Hematopoietic multipotent progenitor cell treated with erythropoietin and hydrocortisone succinate and interleukin-3 and kit ligand, for 6 days (in vitro differentiated cells): ENCODE results near the gene SLC49A4.

Experiments
- DNase-seq: peaks from one replicate; pipeline ENCODE4 v3.0.0-alpha.2; 2015

Gene SLC49A4

GRCh38 chr3:122930063-122930997 is 135.5 kb downstream of the SLC49A4 start:
- DNase-seq, result no peak
